Natural killer cell (primary cell): Measurements from ENCODE around the gene SPIB. TPM values are rescaled to one million over a fixed set of nuclear protein-coding genes. Genes with fewer than 3 reads are reported as not detected.
A peak's percentile ranks its signal among the peaks of the same experiment; 100 is the strongest.
"Not testable (repeated sequence)": the region's sequence is repeated elsewhere in the genome, so short reads cannot be mapped to it uniquely, and the experiment has no call there.

Source experiments
- ATAC-seq, 3 donors: fragments of 150-1000 bp in 2 of 3; fragments of 200-7000 bp in 1 of 3; cut with Tn5 transposase; 1 replicate in 1 of 3; 2 replicates in 2 of 3; pipeline ENCODE4 v1.10.0; 2021; ENCODE audit warnings: mild to moderate bottlenecking in 2 of 3, moderate library complexity in 2 of 3
- DNase-seq, 2 donors: peaks; one replicate each; pipeline versions ENCODE4 v3.0.0 to v3.0.0-alpha.2; 2013 to 2021; ENCODE audit warnings: mixed read lengths in 1 of 2
- H3K27ac ChIP-seq: one replicate; pipeline ENCODE4 v1.5.1; 2013; ENCODE audit warnings: mild to moderate bottlenecking, low read length
- H3K27me3 ChIP-seq: one replicate; pipeline ENCODE4 v1.6.1; 2013; ENCODE audit warnings: low read length; ENCODE audit not compliant: control insufficient read depth, insufficient read depth
- H3K36me3 ChIP-seq: one replicate; pipeline ENCODE4 v1.6.1; 2013; ENCODE audit warnings: low read length; ENCODE audit not compliant: control insufficient read depth, insufficient read depth
- H3K4me1 ChIP-seq: one replicate; pipeline ENCODE4 v1.6.1; 2013; ENCODE audit warnings: low read length; ENCODE audit not compliant: control insufficient read depth, insufficient read depth
- H3K4me3 ChIP-seq: one replicate; pipeline ENCODE4 v1.5.1; 2013; ENCODE audit warnings: low read length
- H3K9me3 ChIP-seq: one replicate; pipeline ENCODE4 v1.6.1; 2013; ENCODE audit warnings: low read length; ENCODE audit not compliant: control insufficient read depth, insufficient read depth
- H3K27ac Mint-ChIP-seq, 2 donors: one replicate each; pipeline ENCODE4 v1.8.0; 2022; ENCODE audit warnings: mild to moderate bottlenecking in 2 of 2, mixed read lengths in 2 of 2, moderate library complexity in 1 of 2
- H3K27me3 Mint-ChIP-seq, 2 donors: one replicate each; pipeline ENCODE4 v1.8.0; 2022; ENCODE audit warnings: low read depth in 2 of 2, mixed read lengths in 2 of 2
- H3K36me3 Mint-ChIP-seq: one replicate; pipeline ENCODE4 v1.8.0; 2022; ENCODE audit warnings: mixed read lengths
- H3K4me1 Mint-ChIP-seq, 2 donors: one replicate each; pipeline ENCODE4 v1.8.0; 2022; ENCODE audit warnings: mixed read lengths in 2 of 2
- H3K4me3 Mint-ChIP-seq: one replicate; pipeline ENCODE4 v1.8.0; 2022; ENCODE audit warnings: mild to moderate bottlenecking, moderate library complexity, mixed read lengths
- H3K9me3 Mint-ChIP-seq, 2 donors: one replicate each; pipeline ENCODE4 v1.8.0; 2022; ENCODE audit warnings: mixed read lengths in 2 of 2
- WGBS: methylation state at CpG from one replicate; pipeline ENCODE4 v1.1.7; 2013; ENCODE audit warnings: missing lambda C conversion rate; ENCODE audit not compliant: insufficient coverage; 5-methylcytosine and 5-hydroxymethylcytosine counted together
- intact Hi-C: fragments of 100-400 bp; cut with micrococcal nuclease; formaldehyde crosslinking; loops from one replicate; pipeline ENCODE4 v1.14.2; 2022
- total RNA-seq, 4 donors: library from RNA; stranded (reverse); fragments of 120-200 nt in 1 of 4; gene quantifications; one replicate each; pipeline versions ENCODE4 v1.2.3 to v1.2.4, GENCODE V29; 2013 to 2022
- TF ChIP-seq, protein P1 (sequence below): fragments of 200-600 bp; IDR thresholded peaks from one replicate; pipeline ENCODE4 v1.8.0; 2022; ENCODE audit warnings: antibody characterized with exemption

SPIB gene
- total RNA-seq, 3 donors from 2014 or later (not counting 1 experiment from before 2014, with no cell fraction given) = 0.77 to 2.8 (median 0.78) TPM

DNA sequence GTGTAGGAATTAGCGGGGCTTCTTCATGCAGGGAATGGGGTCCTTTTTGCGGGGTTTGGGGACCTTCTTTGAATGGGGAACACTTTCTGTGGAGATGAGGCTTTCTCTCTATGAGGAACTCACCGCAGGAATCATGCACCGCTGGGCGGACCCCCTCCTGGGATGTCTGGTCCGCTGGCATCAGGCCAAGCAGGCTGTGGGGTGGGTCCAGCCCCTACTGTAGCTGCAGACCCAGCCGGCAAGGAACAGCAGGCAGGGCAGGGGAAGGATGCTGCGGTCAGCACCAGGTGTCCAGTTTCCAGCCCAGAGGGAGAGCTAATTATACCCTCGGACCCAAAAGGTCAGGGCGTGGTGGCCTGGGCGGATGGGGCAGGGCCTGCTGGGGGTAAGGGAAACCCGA is 15.8 kb downstream of the SPIB start:
- Mint-ChIP-seq H3K4me3 (peak overlapping the region; percentile 47), H3K9me3 (no peaks in the 10 kb centered on the region), H3K27me3 (peaks cover 13 to 20% of the 10 kb centered on the region in 2 donors), H3K36me3 (no peaks in the 10 kb centered on the region), H3K27ac (no peak overlapping the region), H3K4me1 (peaks cover 9 to 22% of the 10 kb centered on the region in 2 donors)
- Histone ChIP-seq H3K4me3 (no peak overlapping the region), H3K27me3 (peaks cover 8% of the 10 kb centered on the region), H3K4me1 (peaks cover 32% of the 10 kb centered on the region), H3K9me3 (no peaks in the 10 kb centered on the region), H3K27ac (no peak overlapping the region), H3K36me3 (no peaks in the 10 kb centered on the region)
- DNase-seq = no peak
- TF ChIP-seq, protein P1, sequence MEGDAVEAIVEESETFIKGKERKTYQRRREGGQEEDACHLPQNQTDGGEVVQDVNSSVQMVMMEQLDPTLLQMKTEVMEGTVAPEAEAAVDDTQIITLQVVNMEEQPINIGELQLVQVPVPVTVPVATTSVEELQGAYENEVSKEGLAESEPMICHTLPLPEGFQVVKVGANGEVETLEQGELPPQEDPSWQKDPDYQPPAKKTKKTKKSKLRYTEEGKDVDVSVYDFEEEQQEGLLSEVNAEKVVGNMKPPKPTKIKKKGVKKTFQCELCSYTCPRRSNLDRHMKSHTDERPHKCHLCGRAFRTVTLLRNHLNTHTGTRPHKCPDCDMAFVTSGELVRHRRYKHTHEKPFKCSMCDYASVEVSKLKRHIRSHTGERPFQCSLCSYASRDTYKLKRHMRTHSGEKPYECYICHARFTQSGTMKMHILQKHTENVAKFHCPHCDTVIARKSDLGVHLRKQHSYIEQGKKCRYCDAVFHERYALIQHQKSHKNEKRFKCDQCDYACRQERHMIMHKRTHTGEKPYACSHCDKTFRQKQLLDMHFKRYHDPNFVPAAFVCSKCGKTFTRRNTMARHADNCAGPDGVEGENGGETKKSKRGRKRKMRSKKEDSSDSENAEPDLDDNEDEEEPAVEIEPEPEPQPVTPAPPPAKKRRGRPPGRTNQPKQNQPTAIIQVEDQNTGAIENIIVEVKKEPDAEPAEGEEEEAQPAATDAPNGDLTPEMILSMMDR = no peak
- intact Hi-C loops = no loop called here
- no peak for ATAC-seq
- 55% methylated on average over 12 of the region's 12 CpGs for WGBS

DNA sequence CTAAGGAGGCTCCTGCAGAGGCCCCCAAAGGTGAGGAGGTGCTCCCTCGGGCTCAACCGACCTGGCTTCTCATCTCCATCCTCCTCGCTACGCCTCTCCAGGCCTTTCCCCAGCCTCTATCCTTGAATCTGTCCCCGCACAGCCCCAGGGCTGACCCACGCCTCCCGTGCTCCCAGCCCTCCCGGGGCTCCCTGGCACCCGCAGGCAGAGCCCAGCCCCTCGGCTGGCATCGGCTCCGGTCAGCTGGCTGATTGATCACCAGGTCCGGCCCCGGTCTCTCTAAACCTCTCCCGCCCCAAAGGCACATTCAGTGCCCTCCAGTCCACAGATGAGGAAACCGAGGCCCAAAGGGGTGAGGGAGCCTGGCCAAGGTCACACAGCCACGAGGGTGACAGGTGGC is 16.5 kb downstream of the SPIB start:
- Histone ChIP-seq H3K9me3 (no peaks in the 10 kb centered on the region), H3K4me1 (peaks cover 32% of the 10 kb centered on the region), H3K27me3 (peaks cover 8% of the 10 kb centered on the region), H3K36me3 (no peaks in the 10 kb centered on the region), H3K4me3 (no peak overlapping the region), H3K27ac (no peak overlapping the region)
- Mint-ChIP-seq H3K27me3 (peaks cover 13 to 25% of the 10 kb centered on the region in 2 donors), H3K4me1 (peaks cover 9 to 22% of the 10 kb centered on the region in 2 donors), H3K4me3 (no peak overlapping the region), H3K36me3 (no peaks in the 10 kb centered on the region), H3K27ac (no peak overlapping the region), H3K9me3 (no peaks in the 10 kb centered on the region)
- 90% methylated on average over 17 of the region's 17 CpGs for WGBS
- intact Hi-C loops = no loop called here
- TF ChIP-seq, protein P1 = no peak
- ATAC-seq (no peak), DNase-seq (no peak)

DNA sequence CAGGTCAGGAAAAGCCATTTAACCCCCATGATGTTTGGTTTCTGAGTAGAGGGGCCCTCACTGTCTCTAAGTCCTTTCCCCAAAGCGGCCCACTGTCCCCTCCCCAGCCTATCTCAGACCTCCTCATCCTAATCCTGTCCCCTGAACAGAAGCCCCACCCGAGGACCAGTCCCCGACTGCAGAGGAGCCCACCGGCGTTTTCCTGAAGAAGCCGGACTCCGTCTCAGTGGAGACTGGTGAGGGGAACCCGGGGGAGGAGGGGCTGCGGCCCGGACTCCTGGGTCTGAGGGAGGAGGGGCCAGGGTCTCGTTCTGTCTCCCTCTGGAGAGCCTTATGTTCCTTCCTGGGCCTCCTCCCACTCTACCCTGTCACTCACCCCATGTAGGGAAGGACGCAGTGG is 16.9 kb downstream of the SPIB start:
- H3K36me3 ChIP-seq = no peaks in the 10 kb centered on the region
- peaks cover 13 to 24% of the 10 kb centered on the region in 2 donors for H3K27me3 Mint-ChIP-seq
- TF ChIP-seq, protein P1 = no peak
- 93% methylated on average over 12 of the region's 12 CpGs for WGBS
- H3K36me3 Mint-ChIP-seq = no peaks in the 10 kb centered on the region
- H3K27me3 ChIP-seq = peaks cover 8% of the 10 kb centered on the region
- peaks cover 9 to 20% of the 10 kb centered on the region in 2 donors for H3K4me1 Mint-ChIP-seq
- peaks cover 28% of the 10 kb centered on the region for H3K4me1 ChIP-seq
- H3K4me3 ChIP-seq = no peak overlapping the region
- ATAC-seq = no peak
- H3K4me3 Mint-ChIP-seq = no peak overlapping the region
- intact Hi-C loops = no loop called here
- no peaks in the 10 kb centered on the region for H3K9me3 Mint-ChIP-seq
- H3K9me3 ChIP-seq = no peaks in the 10 kb centered on the region
- H3K27ac ChIP-seq = no peak overlapping the region
- no peak for DNase-seq
- no peak overlapping the region for H3K27ac Mint-ChIP-seq

DNA sequence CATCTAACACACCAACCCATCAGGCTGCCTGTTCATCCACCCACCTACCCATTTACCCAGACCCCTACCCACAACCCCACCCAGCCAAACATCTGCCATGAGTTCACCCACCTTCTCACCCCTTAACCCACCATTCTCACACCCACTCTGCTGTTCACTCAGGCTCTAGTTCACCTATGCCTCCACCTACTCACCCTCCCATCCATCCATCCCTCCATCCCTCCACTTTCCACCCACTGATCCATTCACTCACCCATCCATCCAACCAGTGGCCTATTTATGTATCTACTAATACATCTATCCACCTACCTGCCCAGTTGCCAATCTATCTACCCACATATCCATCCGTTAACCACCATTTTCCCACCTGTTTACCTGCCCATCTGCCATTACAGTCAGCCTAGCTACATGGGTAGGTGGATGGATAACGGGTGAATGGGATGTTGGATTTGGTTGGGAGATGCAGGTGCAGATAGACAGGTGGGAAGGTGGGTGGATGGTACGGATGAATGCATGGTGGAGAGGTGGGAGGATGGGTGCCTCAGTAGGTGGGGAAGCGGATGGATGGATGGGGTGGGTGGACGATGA is 19.2 kb downstream of the SPIB start:
- Histone ChIP-seq H3K27me3 (peaks cover under 1% of the 10 kb centered on the region), H3K27ac (no peak overlapping the region), H3K36me3 (no peaks in the 10 kb centered on the region), H3K4me1 (peaks cover 8% of the 10 kb centered on the region), H3K4me3 (no peak overlapping the region), H3K9me3 (no peaks in the 10 kb centered on the region)
- DNase-seq = no peak
- 91% methylated on average over 4 of the region's 5 CpGs for WGBS
- TF ChIP-seq, protein P1 = no peak
- peaks cover 0 to under 1% of the 10 kb centered on the region in 2 donors for H3K4me1 Mint-ChIP-seq
- no peak overlapping the region for H3K4me3 Mint-ChIP-seq
- no peaks in the 10 kb centered on the region for H3K9me3 Mint-ChIP-seq
- no peak for ATAC-seq
- no peak overlapping the region for H3K27ac Mint-ChIP-seq
- H3K36me3 Mint-ChIP-seq = no peaks in the 10 kb centered on the region
- peaks cover 12 to 13% of the 10 kb centered on the region in 2 donors for H3K27me3 Mint-ChIP-seq
- intact Hi-C loops = no loop called here

DNA sequence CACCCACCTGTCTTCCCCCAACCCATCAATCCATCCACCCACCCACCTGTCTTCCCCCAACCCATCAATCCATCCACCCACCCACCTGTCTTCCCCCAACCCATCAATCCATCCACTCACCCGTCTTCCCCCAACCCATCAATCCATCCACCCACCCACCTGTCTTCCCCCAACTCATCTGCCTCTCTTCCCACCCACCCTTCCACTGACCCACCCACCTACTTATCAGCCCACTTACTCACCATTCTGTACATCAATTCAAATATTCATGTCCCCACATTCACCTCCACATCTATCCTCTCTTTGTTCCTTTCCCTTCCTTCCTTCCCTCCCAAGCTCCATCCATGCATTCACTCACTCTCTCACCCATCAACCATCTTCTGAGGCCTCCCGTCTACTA is 20.4 kb downstream of the SPIB start:
- H3K4me1 ChIP-seq, H3K36me3 ChIP-seq, H3K27me3 ChIP-seq, intact Hi-C loops, H3K9me3 Mint-ChIP-seq, H3K4me3 ChIP-seq, H3K4me3 Mint-ChIP-seq, H3K36me3 Mint-ChIP-seq, H3K9me3 ChIP-seq, H3K27ac Mint-ChIP-seq, H3K27ac ChIP-seq, H3K4me1 Mint-ChIP-seq, ATAC-seq, DNase-seq: not testable (repeated sequence)
- H3K27me3 Mint-ChIP-seq = peaks cover 9 to 10% of the 10 kb centered on the region in 2 donors
- 95% methylated on average over 2 of the region's 2 CpGs for WGBS
